H1 (cell line): ENCODE results near the gene NDUFA1. TPM values are rescaled to one million over a fixed set of nuclear protein-coding genes. Genes with fewer than 3 reads are reported as not detected.

Experiments used
- CTCF ChIA-PET: fragments of 300-600 bp; sonication (Branson Sonifier 250); formaldehyde crosslinking; loops from one replicate; lab custom pipeline; 2021; ENCODE audit not compliant: partially characterized antibody; lab: Charles Lee
- POLR2A ChIA-PET: fragments of 300-600 bp; sonication (Branson Sonifier 250); formaldehyde crosslinking; loops from one replicate; lab custom pipeline; 2021; ENCODE audit warnings: inconsistent platforms; ENCODE audit not compliant: partially characterized antibody; lab: Charles Lee
- DNase-seq, 2 experiments: peaks; one replicate each; pipeline versions ENCODE4 v3.0.0 to v3.0.0-alpha.2; 2010 to 2022; ENCODE audit warnings: low spot score in 2 of 2, low read depth in 1 of 2, mixed read lengths in 1 of 2
- FAIRE-seq: peaks from 2 replicates; lab custom pipeline; 2011; peaks lifted over from hg19 to GRCh38; lab: Jason Lieb, UNC
- H2AFZ ChIP-seq: 2 replicates; pipeline ENCODE4 v1.8.1; 2012; ENCODE audit warnings: low read length, inconsistent platforms
- H2AK5ac ChIP-seq: 2 replicates; pipeline ENCODE4 v1.6.1; 2013; ENCODE audit warnings: low read depth, low read length
- H2BK120ac ChIP-seq: replicated peaks from 2 replicates; pipeline ENCODE3; 2013; ENCODE audit warnings: low read depth, low read length, inconsistent platforms
- H2BK12ac ChIP-seq: 2 replicates; pipeline ENCODE4 v1.6.1; 2013; ENCODE audit warnings: low read depth, low read length
- H2BK15ac ChIP-seq: 2 replicates; pipeline ENCODE4 v1.6.1; 2013; ENCODE audit warnings: low read length
- H2BK20ac ChIP-seq: 2 replicates; pipeline ENCODE4 v1.6.1; 2013; ENCODE audit warnings: low read length
- H2BK5ac ChIP-seq: 2 replicates; pipeline ENCODE4 v1.6.1; 2013; ENCODE audit warnings: low read depth, low read length
- H3K14ac ChIP-seq: 2 replicates; pipeline ENCODE4 v1.6.1; 2013; ENCODE audit warnings: inconsistent platforms; ENCODE audit not compliant: insufficient read length
- H3K18ac ChIP-seq: 2 replicates; pipeline ENCODE4 v1.6.1; 2013; ENCODE audit warnings: low read length; ENCODE audit errors: extremely low read depth
- H3K23ac ChIP-seq: 2 replicates; pipeline ENCODE4 v1.6.1; 2013; ENCODE audit warnings: inconsistent platforms; ENCODE audit not compliant: insufficient read length
- H3K23me2 ChIP-seq: 2 replicates; pipeline ENCODE4 v1.6.1; 2013; ENCODE audit warnings: low read depth, low read length
- H3K27ac ChIP-seq: 2 replicates; pipeline ENCODE4 v1.6.1; 2011; ENCODE audit warnings: low read depth, low read length, inconsistent platforms
- H3K27me3 ChIP-seq, 4 experiments: replicated peaks in 1 of 4; 1 replicate in 1 of 4; 2 replicates in 3 of 4; pipeline versions ENCODE4 v1.6.1 to v1.8.1; 2011 to 2013; ENCODE audit warnings: low read length in 3 of 4, mild to moderate bottlenecking in 3 of 4, inconsistent platforms in 2 of 4, mixed read lengths in 2 of 4, moderate library complexity in 1 of 4; ENCODE audit not compliant: control insufficient read depth in 3 of 4, insufficient read depth in 3 of 4; ENCODE audit errors: extremely low read depth in 1 of 4
- H3K36me3 ChIP-seq, 4 experiments: 2 replicates each; pipeline versions ENCODE4 v1.6.1 to v1.8.1; 2011 to 2013; ENCODE audit warnings: mild to moderate bottlenecking in 4 of 4, low read length in 3 of 4, moderate library complexity in 2 of 4, control low read depth in 1 of 4, inconsistent platforms in 1 of 4; ENCODE audit not compliant: insufficient read depth in 4 of 4, control insufficient read depth in 2 of 4
- H3K4ac ChIP-seq: replicated peaks from 2 replicates; pipeline ENCODE3; 2013; ENCODE audit warnings: low read length, low read depth, mixed read lengths, inconsistent platforms; ENCODE audit not compliant: insufficient read length
- H3K4me1 ChIP-seq, 4 experiments: replicated peaks in 1 of 4; 1 replicate in 1 of 4; 2 replicates in 3 of 4; pipeline versions ENCODE4 v1.6.1 to v1.8.1; 2011 to 2013; ENCODE audit warnings: low read length in 3 of 4, inconsistent platforms in 2 of 4, mixed read lengths in 1 of 4; ENCODE audit not compliant: insufficient read depth in 4 of 4, control insufficient read depth in 3 of 4
- H3K4me2 ChIP-seq, 2 experiments: 2 replicates each; pipeline versions ENCODE4 v1.6.1 to v1.8.1; 2011 to 2013; ENCODE audit warnings: low read depth in 2 of 2, low read length in 2 of 2, control low read depth in 1 of 2, inconsistent platforms in 1 of 2, mild to moderate bottlenecking in 1 of 2; ENCODE audit not compliant: insufficient read depth in 1 of 2
- H3K4me3 ChIP-seq, 4 experiments: fragments of 200-600, 300-600 bp in 1 of 4; sonication (generic), shearing (Covaris generic), sonication (Bioruptor Twin) in 1 of 4; 2 replicates each; pipeline versions ENCODE4 v1.5.1 to v1.8.1; 2011 to 2016; ENCODE audit warnings: low read length in 4 of 4, low read depth in 3 of 4, control low read depth in 2 of 4, inconsistent platforms in 2 of 4, mild to moderate bottlenecking in 2 of 4, mixed read lengths in 1 of 4, moderate library complexity in 1 of 4; ENCODE audit not compliant: insufficient read depth in 2 of 4; ENCODE audit errors: extremely low read depth in 1 of 4
- H3K56ac ChIP-seq: replicated peaks from 2 replicates; pipeline ENCODE3; 2013; ENCODE audit warnings: low read depth, mild to moderate bottlenecking, mixed read lengths, low read length, inconsistent platforms; ENCODE audit not compliant: insufficient read length
- H3K79me1 ChIP-seq: 2 replicates; pipeline ENCODE4 v1.6.1; 2013; ENCODE audit warnings: low read depth, low read length, control low read depth
- H3K79me2 ChIP-seq, 2 experiments: 2 replicates each; pipeline versions ENCODE4 v1.6.1 to v1.8.1; 2012 to 2013; ENCODE audit warnings: low read length in 2 of 2, mild to moderate bottlenecking in 2 of 2, inconsistent platforms in 1 of 2; ENCODE audit not compliant: insufficient read depth in 2 of 2, control insufficient read depth in 1 of 2
- H3K9ac ChIP-seq, 4 experiments: replicated peaks in 1 of 4; 1 replicate in 1 of 4; 2 replicates in 3 of 4; pipeline versions ENCODE4 v1.6.1 to v1.8.1; 2011 to 2013; ENCODE audit warnings: low read depth in 3 of 4, low read length in 3 of 4, control low read depth in 2 of 4, mild to moderate bottlenecking in 2 of 4, moderate library complexity in 2 of 4, inconsistent platforms in 1 of 4; ENCODE audit errors: extremely low read depth in 1 of 4
- H3K9me3 ChIP-seq, 2 experiments: 2 replicates each; pipeline versions ENCODE4 v1.6.1 to v1.8.1; 2012 to 2013; ENCODE audit warnings: mild to moderate bottlenecking in 2 of 2, moderate library complexity in 2 of 2, control low read depth in 1 of 2, inconsistent platforms in 1 of 2, low read depth in 1 of 2, low read length in 1 of 2, mixed read lengths in 1 of 2; ENCODE audit not compliant: insufficient read depth in 2 of 2
- H4K20me1 ChIP-seq, 2 experiments: replicated peaks in 1 of 2; 2 replicates each; pipeline versions ENCODE3 to v1.8.1; 2011 to 2013; ENCODE audit warnings: inconsistent platforms in 2 of 2, low read length in 2 of 2, mild to moderate bottlenecking in 1 of 2; ENCODE audit not compliant: insufficient read depth in 2 of 2, control insufficient read depth in 1 of 2
- H4K5ac ChIP-seq: 2 replicates; pipeline ENCODE4 v1.6.1; 2013; ENCODE audit warnings: low read length, low read depth, mixed read lengths, inconsistent platforms; ENCODE audit not compliant: insufficient read length
- H4K8ac ChIP-seq: 2 replicates; pipeline ENCODE4 v1.8.0; 2013; ENCODE audit warnings: mild to moderate bottlenecking, moderate library complexity, low read length, inconsistent platforms; ENCODE audit not compliant: insufficient read depth; ENCODE audit errors: extremely low read depth
- H4K91ac ChIP-seq: replicated peaks from 2 replicates; pipeline ENCODE3; 2013; ENCODE audit warnings: low read length, mixed read lengths, inconsistent platforms; ENCODE audit not compliant: insufficient read length
- ASH2L ChIP-seq: fragments of 200-600, 300-600 bp; sonication (generic); IDR thresholded peaks from one replicate; pipeline ENCODE4 v1.7.1; 2017; ENCODE audit warnings: low read length
- BRCA1 ChIP-seq: IDR thresholded peaks from 2 replicates; pipeline ENCODE4 v1.6.1; 2012; ENCODE audit warnings: low read depth, low read length, improper control_type of control experiment
- CBX5 ChIP-seq: fragments of 300-800, 300-1000 bp; sonication (generic); IDR thresholded peaks from 2 replicates; pipeline ENCODE4 v1.7.1; 2016; ENCODE audit warnings: antibody characterized with exemption, low read length, low read depth
- KDM5A ChIP-seq: fragments of 200-600 bp; IDR thresholded peaks from 2 replicates; pipeline ENCODE4 v1.7.1; 2012; ENCODE audit warnings: mild to moderate bottlenecking, low read length, inconsistent platforms, mixed read lengths
- NRF1 ChIP-seq: IDR thresholded peaks from 2 replicates; pipeline ENCODE4 v1.6.1; 2011; ENCODE audit warnings: mild to moderate bottlenecking, low read depth, low read length, improper control_type of control experiment
- POLR2A ChIP-seq, 2 experiments: IDR thresholded peaks; 1 replicate in 1 of 2; 2 replicates in 1 of 2; pipeline ENCODE4 v1.6.1; 2011; ENCODE audit warnings: low read depth in 2 of 2, low read length in 2 of 2, mild to moderate bottlenecking in 2 of 2; ENCODE audit errors: control extremely low read depth in 1 of 2
- POU5F1 ChIP-seq: IDR thresholded peaks from 2 replicates; pipeline ENCODE4 v1.6.1; 2011; ENCODE audit warnings: low read depth, mild to moderate bottlenecking, low read length, moderate library complexity
- RXRA ChIP-seq: IDR thresholded peaks from 2 replicates; pipeline ENCODE4 v1.6.1; 2011; ENCODE audit warnings: low read depth, mild to moderate bottlenecking, low read length, moderate library complexity; ENCODE audit not compliant: insufficient read depth
- SIRT6 ChIP-seq: IDR thresholded peaks from one replicate; pipeline ENCODE4 v1.7.1; 2012; ENCODE audit warnings: low read length, inconsistent platforms
- SUZ12 ChIP-seq: fragments of 200-600 bp; sonication (generic); IDR thresholded peaks from 2 replicates; pipeline ENCODE4 v1.6.1; 2012; ENCODE audit warnings: mild to moderate bottlenecking, inconsistent platforms, low read length, moderate library complexity, mixed read lengths
- ZNF274 ChIP-seq: IDR thresholded peaks from 2 replicates; pipeline ENCODE4 v1.7.0; 2012; ENCODE audit warnings: low read length, borderline replicate concordance; ENCODE audit errors: extremely low read depth
- WGBS, 2 experiments: shearing (Covaris generic) in 1 of 2; methylation state at CpG; one replicate each; pipeline versions ENCODE4 v1.1.6 to v1.1.7; 2013 to 2015; ENCODE audit warnings: low lambda C conversion rate in 2 of 2, mixed read lengths in 2 of 2, inconsistent platforms in 1 of 2, low coverage in 1 of 2, missing lambda C conversion rate in 1 of 2; ENCODE audit not compliant: insufficient replicate concordance in 2 of 2, insufficient coverage in 1 of 2, insufficient read length in 1 of 2; ENCODE audit errors: extremely low coverage in 1 of 2, missing lambda C conversion rate in 1 of 2; 5-methylcytosine and 5-hydroxymethylcytosine counted together
- polyA plus RNA-seq, 7 experiments: library from polyadenylated mRNA; depleted of rRNA in 3 of 7; stranded (reverse) in 5 of 7; unstranded in 2 of 7; fragments of >200 nt in 5 of 7; fragments of 200-250 nt in 2 of 7; gene quantifications; 1 replicate in 5 of 7; 2 replicates in 1 of 7; 4 replicates in 1 of 7; pipeline versions ENCODE4 v1.2.1 to v1.2.3, GENCODE V29; 2011 to 2013; ENCODE audit warnings: missing spikeins in 2 of 7, mixed read lengths in 2 of 7
- total RNA-seq: library from RNA; stranded (reverse); fragmentation: NEBNext Ultra II Directional; extraction: Animal tissue kit (Norgen Biotek cat#: 25700); gene quantifications from 2 replicates; pipeline ENCODE4 v1.2.1, GENCODE V29; 2021
- TF ChIP-seq, protein P1 (sequence below): IDR thresholded peaks from 2 replicates; pipeline ENCODE4 v1.6.1; 2012; ENCODE audit warnings: inconsistent platforms
- TF ChIP-seq, protein P2 (sequence below): IDR thresholded peaks from 2 replicates; pipeline ENCODE4 v1.6.1; 2011; ENCODE audit warnings: low read length, improper control_type of control experiment

The NDUFA1 gene
- total and polyA plus RNA-seq, 2 of the 8 experiments (the other 6 are each of a cell fraction or from before 2014, with no cell fraction given), result 65.6 to 69.7 TPM

DNA sequence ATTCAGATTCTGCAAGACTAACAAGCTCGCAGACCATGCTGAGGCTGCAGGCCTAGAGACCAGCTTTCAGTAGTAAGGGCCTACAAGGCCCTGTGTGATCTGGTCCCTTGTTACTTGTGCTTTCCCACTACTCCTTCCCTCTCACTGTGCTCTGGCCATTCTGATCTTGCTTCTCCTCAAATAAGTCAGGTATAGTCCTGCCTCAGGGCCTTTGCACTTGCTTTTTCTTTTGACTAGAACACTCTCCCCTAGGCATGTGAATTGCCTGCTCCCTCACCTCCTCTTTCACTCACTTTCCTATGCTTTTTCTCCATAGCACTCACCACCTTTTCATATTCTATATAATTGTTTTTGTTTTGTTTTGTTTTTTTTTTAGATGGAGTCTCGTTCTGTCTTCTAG lies 46.2 kb downstream of the NDUFA1 start:
- H3K14ac ChIP-seq, result no peak overlapping the region
- WGBS, 2 experiments, result 94% methylated on average over 2 of the region's 2 CpGs; no CpG with 5 or more reads in 1 of the 2 experiments
- no peak overlapping the region for H2BK5ac ChIP-seq
- H3K27me3 ChIP-seq, result no peaks in the 10 kb centered on the region
- no peak overlapping the region for H4K91ac ChIP-seq
- H3K18ac ChIP-seq, result no peak overlapping the region
- H4K5ac ChIP-seq, result no peak overlapping the region
- FAIRE-seq (no peak), DNase-seq (no peak)
- no peak for TF ChIP-seq CBX5
- no peak for TF ChIP-seq BRCA1
- TF ChIP-seq ZNF274, result no peak
- TF ChIP-seq, protein P1, sequence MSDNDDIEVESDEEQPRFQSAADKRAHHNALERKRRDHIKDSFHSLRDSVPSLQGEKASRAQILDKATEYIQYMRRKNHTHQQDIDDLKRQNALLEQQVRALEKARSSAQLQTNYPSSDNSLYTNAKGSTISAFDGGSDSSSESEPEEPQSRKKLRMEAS, result no peak
- no peak for TF ChIP-seq POU5F1
- TF ChIP-seq RXRA, result no peak
- TF ChIP-seq, protein P2, sequence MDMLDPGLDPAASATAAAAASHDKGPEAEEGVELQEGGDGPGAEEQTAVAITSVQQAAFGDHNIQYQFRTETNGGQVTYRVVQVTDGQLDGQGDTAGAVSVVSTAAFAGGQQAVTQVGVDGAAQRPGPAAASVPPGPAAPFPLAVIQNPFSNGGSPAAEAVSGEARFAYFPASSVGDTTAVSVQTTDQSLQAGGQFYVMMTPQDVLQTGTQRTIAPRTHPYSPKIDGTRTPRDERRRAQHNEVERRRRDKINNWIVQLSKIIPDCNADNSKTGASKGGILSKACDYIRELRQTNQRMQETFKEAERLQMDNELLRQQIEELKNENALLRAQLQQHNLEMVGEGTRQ, result no peak
- no peak for TF ChIP-seq POLR2A (IDR thresholded peaks at IDR 0.05; ENCODE audit: control extremely low read depth in 1 of 2, low read depth in 2 of 2, low read length in 2 of 2)
- no peak for TF ChIP-seq ASH2L
- no peak for TF ChIP-seq SIRT6
- TF ChIP-seq SUZ12, result no peak
- no peak for TF ChIP-seq NRF1
- no peak for TF ChIP-seq KDM5A
- no peak overlapping the region for H2AK5ac ChIP-seq
- no peak overlapping the region for H4K8ac ChIP-seq
- H3K36me3 ChIP-seq, result no peaks in the 10 kb centered on the region
- no peak overlapping the region for H3K4me3 ChIP-seq
- no peak overlapping the region for H2BK20ac ChIP-seq
- no peak overlapping the region for H2BK12ac ChIP-seq
- H3K79me2 ChIP-seq, result no peaks in the 10 kb centered on the region
- no peak overlapping the region for H2BK120ac ChIP-seq
- H4K20me1 ChIP-seq, result no peaks in the 10 kb centered on the region
- H3K9me3 ChIP-seq, result no peaks in the 10 kb centered on the region; a peak in 1 of 4 replicates
- no peak overlapping the region for H3K4ac ChIP-seq
- no peak overlapping the region for H3K9ac ChIP-seq
- no peak overlapping the region for H2AFZ ChIP-seq
- H3K23me2 ChIP-seq, result no peaks in the 10 kb centered on the region
- no peak overlapping the region for H3K23ac ChIP-seq
- no peaks in the 10 kb centered on the region for H3K79me1 ChIP-seq
- H3K27ac ChIP-seq, result no peak overlapping the region
- no peaks in the 10 kb centered on the region for H3K4me1 ChIP-seq
- POLR2A ChIA-PET, result no interaction called here
- no peak overlapping the region for H3K4me2 ChIP-seq
- H2BK15ac ChIP-seq, result no peak overlapping the region
- H3K56ac ChIP-seq, result no peak overlapping the region
- CTCF ChIA-PET, result no interaction called here
